ENCODE results near the gene DNAJC3. TPM values are rescaled to one million over a fixed set of nuclear protein-coding genes. Genes with fewer than 3 reads are reported as not detected.

The DNAJC3 gene
- polyA plus RNA-seq, 1 donor (not counting 4 experiments of a cell fraction or from before 2014, with no cell fraction given): 23.8 TPM

- no peak for DNase-seq (ENCODE audit: low read depth, low spot score)
- Histone ChIP-seq H3K36me3 (ENCODE audit: control insufficient read depth in 2 of 2, extremely low read depth in 1 of 2, insufficient read depth in 2 of 2, low read length in 2 of 2) (peaks cover 0 to 11% of the 10 kb centered on the region in 2 experiments), H3K4me3 (ENCODE audit: control insufficient read depth in 2 of 3, extremely low read depth in 1 of 3, insufficient read depth in 2 of 3, low read depth in 1 of 3, low read length in 3 of 3) (no peak overlapping the region), H3K79me2 (ENCODE audit: control insufficient read depth, insufficient read depth, low read length) (peaks cover 14% of the 10 kb centered on the region), H3K4me2 (ENCODE audit: control insufficient read depth, extremely low read depth, insufficient read depth, low read depth, low read length) (no peak overlapping the region), H2AFZ (ENCODE audit: control insufficient read depth, low read length) (no peak overlapping the region), H3K9me1 (ENCODE audit: control insufficient read depth, extremely low read depth, insufficient read depth, low read length) (no peaks in the 10 kb centered on the region), H3K27me3 (ENCODE audit: control insufficient read depth, extremely low read depth, insufficient read depth, low read length) (no peaks in the 10 kb centered on the region), H3K4me1 (ENCODE audit: control insufficient read depth, extremely low read depth, insufficient read depth, low read length) (peaks cover 9% of the 10 kb centered on the region), H3K27ac (ENCODE audit: control insufficient read depth, insufficient read depth, low read length) (no peak overlapping the region), H4K20me1 (ENCODE audit: control insufficient read depth, extremely low read depth, insufficient read depth, low read length) (no peaks in the 10 kb centered on the region), H3K9ac (ENCODE audit: control insufficient read depth, extremely low read depth, insufficient read depth, low read length) (no peak overlapping the region), H3K9me3 (ENCODE audit: control insufficient read depth, low read depth, low read length) (no peaks in the 10 kb centered on the region)
- no peak for FAIRE-seq
- TF ChIP-seq CTCF (optimal IDR thresholded peaks at IDR 0.05 in 1 of 3, IDR thresholded peaks at IDR 0.05 in 1 of 3, conservative IDR thresholded peaks at IDR 0.05 in 1 of 3; ENCODE audit: extremely low read depth in 1 of 3, insufficient read depth in 2 of 3, low read length in 3 of 3): no peak
- TF ChIP-seq EZH2 (IDR thresholded peaks at IDR 0.05; ENCODE audit: low read length): no peak
- dilution Hi-C loops (cut with MboI; ENCODE audit: extremely low pct_ligation_motif_present, low sequenced_read_pairs): no loop called here
Measured at GRCh38 chr13:95713651-95714050, 36.7 kb downstream of the DNAJC3 start.

DNA sequence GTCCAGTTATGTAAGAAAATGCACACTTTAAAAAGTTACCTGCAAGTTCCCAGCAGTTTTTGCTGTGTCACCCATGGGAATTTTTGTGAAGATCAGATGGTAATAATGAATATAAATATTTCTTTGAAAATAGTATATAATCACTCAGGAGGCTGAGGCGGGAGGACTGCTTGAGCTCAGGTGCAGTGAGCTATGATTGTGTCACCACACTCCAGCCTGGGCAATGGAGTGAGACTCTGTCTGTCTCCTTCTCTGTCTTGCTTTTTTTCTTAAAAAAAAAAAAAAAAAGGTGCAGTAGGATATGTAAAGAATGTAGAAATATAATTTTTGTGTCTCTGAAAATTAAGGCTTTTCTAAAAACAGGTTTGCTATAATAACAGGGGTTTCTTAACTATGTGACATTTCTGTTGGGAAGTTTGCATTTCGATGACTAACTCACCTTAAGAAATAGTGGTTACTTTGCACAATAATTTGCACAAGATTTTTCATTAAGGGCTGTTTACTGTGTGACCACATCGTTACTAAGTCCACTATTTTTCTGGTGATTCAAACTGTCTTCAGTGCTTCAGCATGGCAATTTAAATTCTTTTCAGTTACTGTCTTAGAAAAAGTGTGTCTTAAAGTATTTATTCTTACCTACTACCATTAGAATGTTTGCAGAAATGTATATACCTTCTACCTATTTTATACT, 37.3 kb downstream of the DNAJC3 start:
- H3K36me3 ChIP-seq (ENCODE audit: control insufficient read depth in 2 of 2, extremely low read depth in 1 of 2, insufficient read depth in 2 of 2, low read length in 2 of 2): peaks cover 0 to 11% of the 10 kb centered on the region in 2 experiments
- TF ChIP-seq CTCF (optimal IDR thresholded peaks at IDR 0.05 in 1 of 3, IDR thresholded peaks at IDR 0.05 in 1 of 3, conservative IDR thresholded peaks at IDR 0.05 in 1 of 3; ENCODE audit: extremely low read depth in 1 of 3, insufficient read depth in 2 of 3, low read length in 3 of 3): no peak
- no peak for TF ChIP-seq EZH2 (IDR thresholded peaks at IDR 0.05; ENCODE audit: low read length)
- dilution Hi-C loops (cut with MboI; ENCODE audit: extremely low pct_ligation_motif_present, low sequenced_read_pairs): no loop called here

More for the DNA sequence above, 37.3 kb downstream of the DNAJC3 start:
- FAIRE-seq (peak; percentile 62), DNase-seq (ENCODE audit: low read depth, low spot score) (peak; percentile 4)
- H3K9me1 ChIP-seq (ENCODE audit: control insufficient read depth, extremely low read depth, insufficient read depth, low read length): no peaks in the 10 kb centered on the region
- no peaks in the 10 kb centered on the region for H4K20me1 ChIP-seq (ENCODE audit: control insufficient read depth, extremely low read depth, insufficient read depth, low read length)
- H3K27me3 ChIP-seq (ENCODE audit: control insufficient read depth, extremely low read depth, insufficient read depth, low read length): no peaks in the 10 kb centered on the region
- no peak overlapping the region for H3K4me3 ChIP-seq (ENCODE audit: control insufficient read depth in 2 of 3, extremely low read depth in 1 of 3, insufficient read depth in 2 of 3, low read depth in 1 of 3, low read length in 3 of 3)
- no peak overlapping the region for H3K4me2 ChIP-seq (ENCODE audit: control insufficient read depth, extremely low read depth, insufficient read depth, low read depth, low read length)
- no peaks in the 10 kb centered on the region for H3K9me3 ChIP-seq (ENCODE audit: control insufficient read depth, low read depth, low read length)
- no peak overlapping the region for H3K27ac ChIP-seq (ENCODE audit: control insufficient read depth, insufficient read depth, low read length)
- H3K79me2 ChIP-seq (ENCODE audit: control insufficient read depth, insufficient read depth, low read length): peaks cover 17% of the 10 kb centered on the region
- H3K4me1 ChIP-seq (ENCODE audit: control insufficient read depth, extremely low read depth, insufficient read depth, low read length): peaks cover 9% of the 10 kb centered on the region
- no peak overlapping the region for H3K9ac ChIP-seq (ENCODE audit: control insufficient read depth, extremely low read depth, insufficient read depth, low read length)
- H2AFZ ChIP-seq (ENCODE audit: control insufficient read depth, low read length): no peak overlapping the region
